Measurements from ENCODE around the gene PTPRCAP.

DNA sequence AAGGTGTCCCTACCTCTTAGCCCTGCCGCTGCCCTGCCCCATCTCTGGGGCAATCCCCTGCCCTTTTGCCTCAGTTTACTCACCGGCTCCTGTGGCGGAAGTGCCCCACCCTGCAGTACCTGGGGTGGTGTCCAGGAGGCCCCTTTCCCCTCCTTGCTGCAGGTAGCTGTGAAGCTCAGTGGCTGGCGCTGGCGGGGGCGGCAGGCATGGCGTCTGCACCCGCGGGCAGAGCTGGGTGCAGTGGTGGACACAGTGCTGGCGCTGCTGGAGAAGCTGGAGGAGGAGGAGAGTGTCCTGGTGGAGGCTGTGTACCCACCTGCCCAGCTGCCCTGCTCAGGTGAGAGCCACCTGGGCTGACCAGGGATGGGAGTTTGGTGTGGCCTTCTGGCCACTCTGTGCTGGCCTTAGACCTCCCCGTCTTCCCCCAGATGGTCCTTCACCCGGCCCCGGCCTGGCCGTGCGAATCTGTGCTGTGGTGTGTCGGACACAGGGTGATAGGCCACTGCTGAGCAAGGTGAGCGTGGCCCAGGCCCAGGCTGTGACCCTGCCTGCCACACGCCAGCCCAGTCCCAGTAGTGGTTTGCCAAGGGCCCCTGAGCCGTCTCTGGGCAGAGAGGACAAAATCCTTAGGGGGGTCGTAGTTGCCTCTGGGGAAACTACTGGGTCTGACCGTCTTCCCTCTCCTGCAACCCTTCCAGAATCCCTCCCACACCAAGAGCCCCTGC, 18.0 kb downstream of the PTPRCAP start:
- TF ChIP-seq, protein P1, sequence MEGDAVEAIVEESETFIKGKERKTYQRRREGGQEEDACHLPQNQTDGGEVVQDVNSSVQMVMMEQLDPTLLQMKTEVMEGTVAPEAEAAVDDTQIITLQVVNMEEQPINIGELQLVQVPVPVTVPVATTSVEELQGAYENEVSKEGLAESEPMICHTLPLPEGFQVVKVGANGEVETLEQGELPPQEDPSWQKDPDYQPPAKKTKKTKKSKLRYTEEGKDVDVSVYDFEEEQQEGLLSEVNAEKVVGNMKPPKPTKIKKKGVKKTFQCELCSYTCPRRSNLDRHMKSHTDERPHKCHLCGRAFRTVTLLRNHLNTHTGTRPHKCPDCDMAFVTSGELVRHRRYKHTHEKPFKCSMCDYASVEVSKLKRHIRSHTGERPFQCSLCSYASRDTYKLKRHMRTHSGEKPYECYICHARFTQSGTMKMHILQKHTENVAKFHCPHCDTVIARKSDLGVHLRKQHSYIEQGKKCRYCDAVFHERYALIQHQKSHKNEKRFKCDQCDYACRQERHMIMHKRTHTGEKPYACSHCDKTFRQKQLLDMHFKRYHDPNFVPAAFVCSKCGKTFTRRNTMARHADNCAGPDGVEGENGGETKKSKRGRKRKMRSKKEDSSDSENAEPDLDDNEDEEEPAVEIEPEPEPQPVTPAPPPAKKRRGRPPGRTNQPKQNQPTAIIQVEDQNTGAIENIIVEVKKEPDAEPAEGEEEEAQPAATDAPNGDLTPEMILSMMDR (IDR thresholded peaks at IDR 0.05): no peak
- no peak for TF ChIP-seq POLR2A (IDR thresholded peaks at IDR 0.05)
